ENCODE data around the gene TECPR1.
A peak's percentile ranks its signal among the peaks of the same experiment; 100 is the strongest.

Gene TECPR1

GRCh38 chr7:98248156-98248555 lies 3.9 kb downstream of the TECPR1 start:
- no peak for DNase-seq

- no peak for DNase-seq
These were observed 7.2 kb downstream of the TECPR1 start for GRCh38 chr7:98244871-98245270.

GRCh38 chr7:98242934-98243333 lies 9.1 kb downstream of the TECPR1 start:
- DNase-seq: no peak

- no peak for DNase-seq
These were observed 9.7 kb downstream of the TECPR1 start for GRCh38 chr7:98242342-98242741.

- DNase-seq: no peak
These were observed 10.3 kb downstream of the TECPR1 start for GRCh38 chr7:98241674-98242241.

GRCh38 chr7:98240961-98241673 lies 10.9 kb downstream of the TECPR1 start:
- peak; percentile 57 for DNase-seq

GRCh38 chr7:98238976-98239375 lies 13.1 kb downstream of the TECPR1 start:
- DNase-seq: no peak

GRCh38 chr7:98238076-98238475 lies 14.0 kb downstream of the TECPR1 start:
- DNase-seq: no peak

GRCh38 chr7:98236355-98237185 lies 15.5 kb downstream of the TECPR1 start:
- DNase-seq: no peak

GRCh38 chr7:98235901-98236300 lies 16.1 kb downstream of the TECPR1 start:
- DNase-seq: no peak

GRCh38 chr7:98234429-98235147 lies 17.4 kb downstream of the TECPR1 start:
- no peak for DNase-seq

GRCh38 chr7:98233219-98234070 lies 18.6 kb downstream of the TECPR1 start:
- DNase-seq: no peak

- DNase-seq: no peak
These were observed 19.2 kb downstream of the TECPR1 start for GRCh38 chr7:98232799-98233198.

- no peak for DNase-seq
These were observed 19.8 kb downstream of the TECPR1 start for GRCh38 chr7:98232263-98232585.

GRCh38 chr7:98231493-98232262 lies 20.4 kb downstream of the TECPR1 start:
- DNase-seq: no peak

- no peak for DNase-seq
These were observed 21.1 kb downstream of the TECPR1 start for GRCh38 chr7:98230746-98231471.

GRCh38 chr7:98229991-98230745 lies 21.9 kb downstream of the TECPR1 start:
- DNase-seq: no peak

- DNase-seq: no peak
These were observed 22.6 kb downstream of the TECPR1 start for GRCh38 chr7:98229441-98229840.

- no peak for DNase-seq
These were observed 23.2 kb downstream of the TECPR1 start for GRCh38 chr7:98228801-98229200.

GRCh38 chr7:98227939-98228338 lies 24.1 kb downstream of the TECPR1 start:
- DNase-seq: no peak

All from stimulated activated CD8-positive, alpha-beta memory T cell treated with anti-CD3 and anti-CD28 coated beads, Interleukin-4, amount 100 ng/mL, for 48 hours (primary cell).